ENCODE results near the gene GADL1. TPM values are rescaled to one million over a fixed set of nuclear protein-coding genes. Genes with fewer than 3 reads are reported as not detected.

GADL1 gene, protein sequence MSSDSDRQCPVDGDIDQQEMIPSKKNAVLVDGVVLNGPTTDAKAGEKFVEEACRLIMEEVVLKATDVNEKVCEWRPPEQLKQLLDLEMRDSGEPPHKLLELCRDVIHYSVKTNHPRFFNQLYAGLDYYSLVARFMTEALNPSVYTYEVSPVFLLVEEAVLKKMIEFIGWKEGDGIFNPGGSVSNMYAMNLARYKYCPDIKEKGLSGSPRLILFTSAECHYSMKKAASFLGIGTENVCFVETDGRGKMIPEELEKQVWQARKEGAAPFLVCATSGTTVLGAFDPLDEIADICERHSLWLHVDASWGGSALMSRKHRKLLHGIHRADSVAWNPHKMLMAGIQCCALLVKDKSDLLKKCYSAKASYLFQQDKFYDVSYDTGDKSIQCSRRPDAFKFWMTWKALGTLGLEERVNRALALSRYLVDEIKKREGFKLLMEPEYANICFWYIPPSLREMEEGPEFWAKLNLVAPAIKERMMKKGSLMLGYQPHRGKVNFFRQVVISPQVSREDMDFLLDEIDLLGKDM
- polyA plus RNA-seq (ENCODE audit: low read depth in 6 of 6): not detected

DNA sequence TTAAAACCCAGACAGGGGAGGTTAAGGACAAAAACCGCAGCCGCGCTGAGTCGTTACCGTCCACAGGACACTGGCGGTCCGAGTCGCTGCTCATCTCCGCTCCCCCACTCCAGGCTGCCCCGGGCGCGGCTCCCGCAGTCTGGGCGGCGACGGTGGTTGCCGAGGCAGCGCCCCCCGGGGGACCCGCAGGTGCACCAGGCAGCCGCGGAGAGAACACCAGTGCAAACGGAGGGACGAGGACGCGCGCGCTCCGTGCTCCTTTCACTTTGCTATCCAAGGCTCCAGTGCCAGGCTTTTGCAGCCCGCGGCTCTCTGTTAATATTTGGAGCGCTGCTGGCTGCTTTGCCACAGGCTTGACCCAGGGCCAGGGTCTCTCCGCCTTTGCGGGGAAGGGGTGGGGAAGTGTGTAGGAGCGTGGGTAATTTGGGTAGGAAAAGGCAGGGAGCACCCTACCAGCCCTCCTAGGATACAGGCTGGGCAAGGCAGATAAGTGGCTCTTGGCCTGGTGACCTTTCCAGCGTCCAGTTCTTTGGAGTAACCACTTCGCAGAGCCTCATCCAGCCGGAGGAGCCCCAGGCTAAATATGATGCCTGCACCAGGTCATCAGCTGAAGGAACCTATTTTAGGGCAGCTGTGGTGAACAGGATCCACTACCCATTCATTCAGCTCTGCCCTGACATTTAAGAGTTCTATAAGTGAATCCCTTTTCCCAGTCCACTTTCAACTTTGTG, at the start of gene GADL1:
GADL1 (minus strand) TSS at position 141 of the 731 bp plus-strand sequence; CDS start at position 94, 47 bp downstream.
- Mint-ChIP-seq H3K27ac (no peak within 1 kb of the TSS), H3K4me1 (peaks cover 10 to 14% (median 12%) of the 10 kb centered on the region in 3 donors), H3K9me3 (peaks cover 0 to 2% (median 0%) of the 10 kb centered on the region in 7 donors), H3K27me3 (peaks cover 22 to 26% (median 25%) of the 10 kb centered on the region in 3 donors), H3K36me3 (no peaks in the 10 kb centered on the region), H3K4me3 (peak within 1 kb of the TSS; percentile 13 to 83 (median 63))
- peak; percentile 10 for DNase-seq
- peak; percentile 23 to 45 for ATAC-seq (ENCODE audit: low read depth in 2 of 2)

DNA sequence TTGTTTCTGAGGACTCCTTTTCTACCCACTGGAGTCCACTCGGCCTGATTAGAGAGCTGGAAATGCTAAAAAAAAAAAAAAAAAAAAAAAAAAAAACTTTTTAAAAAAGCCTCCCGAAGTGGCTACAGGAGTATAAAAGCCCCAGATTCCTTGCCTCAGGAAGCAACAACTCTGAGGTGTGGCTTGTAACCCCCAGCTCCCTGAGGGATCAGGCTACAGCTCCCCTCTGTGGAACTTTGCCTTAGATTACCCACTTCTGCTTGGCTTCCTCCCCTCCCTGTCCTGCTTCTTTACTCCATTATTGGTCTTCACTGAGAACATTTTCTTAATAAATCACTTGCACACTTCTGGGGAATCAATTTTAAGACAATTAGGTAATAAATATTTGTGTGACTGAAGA, 49.7 kb upstream of the GADL1 start:
- peaks cover 0 to 4% (median 0%) of the 10 kb centered on the region in 7 donors for H3K9me3 Mint-ChIP-seq
- no peaks in the 10 kb centered on the region for H3K4me1 Mint-ChIP-seq
- no peak overlapping the region for H3K4me3 Mint-ChIP-seq
- ATAC-seq (ENCODE audit: low read depth in 2 of 2) (no peak), DNase-seq (no peak)
- H3K36me3 Mint-ChIP-seq: no peaks in the 10 kb centered on the region
- H3K27me3 Mint-ChIP-seq: peaks cover 0 to 7% (median 3%) of the 10 kb centered on the region in 3 donors
- H3K27ac Mint-ChIP-seq: no peak overlapping the region

- ATAC-seq (ENCODE audit: low read depth in 2 of 2) (no peak), DNase-seq (no peak)
- Mint-ChIP-seq H3K36me3 (no peaks in the 10 kb centered on the region), H3K9me3 (peaks cover 0 to 4% (median 0%) of the 10 kb centered on the region in 7 donors), H3K27ac (no peak overlapping the region), H3K4me3 (no peak overlapping the region), H3K27me3 (peaks cover 0 to 7% (median 3%) of the 10 kb centered on the region in 3 donors), H3K4me1 (no peaks in the 10 kb centered on the region)
These were observed 48.7 kb upstream of the GADL1 start for GRCh38 chr3:30943206-30943605.

- Mint-ChIP-seq H3K27me3 (peaks cover 0 to 7% (median 3%) of the 10 kb centered on the region in 3 donors), H3K36me3 (no peaks in the 10 kb centered on the region), H3K4me3 (no peak overlapping the region), H3K27ac (no peak overlapping the region), H3K4me1 (no peaks in the 10 kb centered on the region), H3K9me3 (peaks cover 0 to 6% (median 2%) of the 10 kb centered on the region in 7 donors)
- ATAC-seq (ENCODE audit: low read depth in 2 of 2) (no peak), DNase-seq (no peak)
These were observed 46.9 kb upstream of the GADL1 start for GRCh38 chr3:30941342-30941741.

DNA sequence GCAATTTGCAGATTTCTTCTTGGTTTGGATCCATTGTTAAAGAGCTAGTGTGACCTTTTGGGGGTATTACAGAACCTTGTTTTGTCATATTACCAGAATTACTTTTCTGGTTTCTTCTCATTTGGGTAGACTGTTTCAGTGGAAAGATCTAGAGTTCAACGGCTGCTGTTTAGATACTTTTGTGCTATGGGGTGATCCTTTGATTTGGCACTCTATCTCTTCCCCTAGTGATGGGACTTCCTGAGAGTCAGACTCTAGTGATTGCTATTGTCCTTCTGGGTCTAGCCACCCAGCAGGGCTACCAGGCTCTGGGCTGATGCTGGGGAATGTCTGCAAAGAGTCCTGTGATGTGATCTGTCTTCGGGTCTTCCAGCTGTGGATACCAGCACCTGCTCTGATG, 46.3 kb upstream of the GADL1 start:
- Mint-ChIP-seq H3K27ac (no peak overlapping the region), H3K36me3 (no peaks in the 10 kb centered on the region)
- no peak for ATAC-seq (ENCODE audit: low read depth in 2 of 2)

GRCh38 chr3:30934208-30934550, 39.7 kb upstream of the GADL1 start:
- no peaks in the 10 kb centered on the region for H3K36me3 Mint-ChIP-seq
- ATAC-seq (ENCODE audit: low read depth in 2 of 2) (peak in 1 of 2 donors; percentile 27), DNase-seq (no peak)
- peaks cover 0 to 5% (median 0%) of the 10 kb centered on the region in 7 donors for H3K9me3 Mint-ChIP-seq
- H3K4me1 Mint-ChIP-seq: peaks cover 3 to 8% (median 4%) of the 10 kb centered on the region in 3 donors
- H3K27ac Mint-ChIP-seq: no peak overlapping the region
- peak overlapping the region in 1 of 8 donors; percentile 26 for H3K4me3 Mint-ChIP-seq
- H3K27me3 Mint-ChIP-seq: no peaks in the 10 kb centered on the region

More for the DNA sequence above, 46.3 kb upstream of the GADL1 start:
- Mint-ChIP-seq H3K4me1 (no peaks in the 10 kb centered on the region), H3K9me3 (peaks cover 0 to 6% (median 2%) of the 10 kb centered on the region in 7 donors), H3K4me3 (no peak overlapping the region), H3K27me3 (peaks cover 0 to 7% (median 3%) of the 10 kb centered on the region in 3 donors)
- DNase-seq: no peak

- Mint-ChIP-seq H3K4me1 (peaks cover 3 to 8% (median 4%) of the 10 kb centered on the region in 3 donors), H3K4me3 (no peak overlapping the region)
These were observed 39.2 kb upstream of the GADL1 start for GRCh38 chr3:30933478-30934207.

DNA sequence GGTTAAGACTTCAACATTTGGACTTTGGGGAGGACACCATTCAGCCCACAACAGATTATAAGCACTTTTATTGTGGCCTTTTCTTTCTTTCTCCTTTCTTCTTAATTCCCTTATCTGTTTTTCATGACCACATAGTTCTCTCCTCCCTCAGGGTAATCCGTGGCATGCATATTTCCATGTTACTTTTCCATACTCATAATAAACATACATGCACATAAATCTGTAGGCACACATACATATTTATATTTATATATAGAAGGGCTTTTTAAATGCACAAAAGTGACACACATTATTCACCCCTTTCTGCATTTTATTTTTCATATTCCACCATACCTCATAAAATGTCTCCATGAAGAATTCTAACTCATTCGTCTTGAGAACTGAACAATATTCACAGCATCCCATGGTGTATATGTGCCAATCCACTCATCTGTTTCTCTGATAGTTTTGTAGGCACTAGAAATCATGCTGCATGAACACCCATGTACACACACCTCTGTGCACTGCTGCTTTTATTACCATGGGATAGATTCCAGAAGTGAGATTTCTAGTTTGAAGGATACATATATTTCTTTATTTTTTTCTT, 38.1 kb upstream of the GADL1 start:
- Mint-ChIP-seq H3K27ac (no peak overlapping the region), H3K4me1 (peaks cover 3 to 8% (median 4%) of the 10 kb centered on the region in 3 donors)

More at GRCh38 chr3:30933478-30934207, 39.2 kb upstream of the GADL1 start:
- DNase-seq: no peak
- no peak overlapping the region for H3K27ac Mint-ChIP-seq
- peaks cover 0 to 5% (median 0%) of the 10 kb centered on the region in 7 donors for H3K9me3 Mint-ChIP-seq
- H3K27me3 Mint-ChIP-seq: no peaks in the 10 kb centered on the region
- no peaks in the 10 kb centered on the region for H3K36me3 Mint-ChIP-seq
- no peak for ATAC-seq (ENCODE audit: low read depth in 2 of 2)

GRCh38 chr3:30924763-30925162, 30.3 kb upstream of the GADL1 start:
- ATAC-seq (ENCODE audit: low read depth in 2 of 2) (no peak), DNase-seq (no peak)
- H3K4me1 Mint-ChIP-seq: no peaks in the 10 kb centered on the region
- H3K9me3 Mint-ChIP-seq: peaks cover 0 to 10% (median 7%) of the 10 kb centered on the region in 7 donors
- H3K27me3 Mint-ChIP-seq: no peaks in the 10 kb centered on the region
- H3K4me3 Mint-ChIP-seq: no peak overlapping the region
- H3K36me3 Mint-ChIP-seq: no peaks in the 10 kb centered on the region
- no peak overlapping the region for H3K27ac Mint-ChIP-seq

More for the DNA sequence above, 38.1 kb upstream of the GADL1 start:
- H3K36me3 Mint-ChIP-seq: no peaks in the 10 kb centered on the region
- H3K4me3 Mint-ChIP-seq: no peak overlapping the region
- ATAC-seq (ENCODE audit: low read depth in 2 of 2) (no peak), DNase-seq (no peak)
- no peaks in the 10 kb centered on the region for H3K27me3 Mint-ChIP-seq
- H3K9me3 Mint-ChIP-seq: peaks cover 0 to 8% (median 2%) of the 10 kb centered on the region in 7 donors

GRCh38 chr3:30919564-30919963, 25.1 kb upstream of the GADL1 start:
- H3K4me1 Mint-ChIP-seq: no peaks in the 10 kb centered on the region
- no peak overlapping the region for H3K4me3 Mint-ChIP-seq
- no peak for DNase-seq
- ATAC-seq (ENCODE audit: low read depth in 2 of 2): no peak
- H3K9me3 Mint-ChIP-seq: peaks cover 0 to 13% (median 4%) of the 10 kb centered on the region in 7 donors
- no peaks in the 10 kb centered on the region for H3K27me3 Mint-ChIP-seq
- no peaks in the 10 kb centered on the region for H3K36me3 Mint-ChIP-seq
- H3K27ac Mint-ChIP-seq: no peak overlapping the region

DNA sequence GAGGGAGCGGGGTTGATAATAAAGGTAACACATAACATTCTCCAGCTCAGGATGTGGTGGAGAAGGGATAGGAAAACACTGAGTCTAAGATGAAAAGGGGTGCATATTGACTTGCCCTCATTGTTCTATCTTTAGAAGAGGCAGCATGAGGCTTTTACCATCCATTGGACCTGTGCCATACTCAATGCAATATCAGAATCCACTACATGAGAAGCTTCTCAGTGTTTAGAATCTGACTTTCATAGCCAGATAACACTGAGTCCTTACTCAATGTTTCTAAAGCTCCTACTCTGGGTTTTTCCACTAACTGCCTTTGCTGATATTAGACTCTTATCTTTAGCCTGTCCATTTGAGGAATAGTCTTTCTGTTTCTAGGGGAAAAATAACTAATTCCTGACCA, 24.3 kb upstream of the GADL1 start:
- Mint-ChIP-seq H3K27me3 (no peaks in the 10 kb centered on the region), H3K27ac (no peak overlapping the region), H3K9me3 (peaks cover 0 to 13% (median 2%) of the 10 kb centered on the region in 7 donors), H3K4me1 (no peaks in the 10 kb centered on the region), H3K4me3 (no peak overlapping the region), H3K36me3 (no peaks in the 10 kb centered on the region)
- no peak for ATAC-seq (ENCODE audit: low read depth in 2 of 2)
- no peak for DNase-seq

DNA sequence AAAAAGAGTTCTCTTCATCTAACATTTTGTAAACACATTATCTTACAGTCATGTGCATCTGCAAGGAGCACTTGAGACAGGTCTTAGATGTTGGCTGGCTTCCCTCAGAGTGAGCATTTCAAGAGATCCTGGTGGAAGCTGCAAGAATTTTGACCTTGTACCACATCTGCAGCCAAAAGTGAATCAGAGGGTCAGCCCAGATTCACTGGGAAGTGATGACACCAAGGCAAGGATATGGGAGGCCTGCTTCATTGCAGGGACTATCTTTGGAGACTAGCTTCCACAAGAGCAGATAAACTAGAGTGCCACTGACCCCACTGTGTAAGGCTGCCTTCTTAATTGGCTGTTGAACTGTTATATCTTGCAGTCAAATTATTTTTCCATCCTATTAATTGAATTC, 21.3 kb upstream of the GADL1 start:
- Mint-ChIP-seq H3K27ac (no peak overlapping the region), H3K4me1 (no peaks in the 10 kb centered on the region), H3K9me3 (peaks cover 0 to 13% (median 2%) of the 10 kb centered on the region in 7 donors), H3K27me3 (no peaks in the 10 kb centered on the region), H3K36me3 (no peaks in the 10 kb centered on the region), H3K4me3 (no peak overlapping the region)
- DNase-seq: no peak
- ATAC-seq (ENCODE audit: low read depth in 2 of 2): no peak

DNA sequence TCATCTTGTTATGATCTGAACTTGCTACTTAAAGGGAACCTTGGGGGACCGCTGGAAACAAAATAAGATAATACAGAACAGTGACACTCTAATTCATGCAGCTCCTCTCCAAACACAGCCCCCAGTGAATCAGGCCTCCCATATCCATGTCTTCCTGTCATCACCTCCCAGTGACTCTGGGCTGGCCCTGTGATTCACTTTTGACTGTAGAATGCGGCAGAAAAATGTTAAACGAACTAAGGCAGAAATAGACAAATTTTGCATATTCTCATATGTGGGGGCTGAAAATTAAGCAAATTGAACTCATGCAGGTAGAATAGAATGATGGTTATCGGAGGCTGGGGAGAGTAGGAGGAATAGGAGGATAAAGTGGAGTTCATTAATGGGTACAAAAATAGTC, 20.2 kb upstream of the GADL1 start:
- ATAC-seq (ENCODE audit: low read depth in 2 of 2) (no peak), DNase-seq (no peak)
- Mint-ChIP-seq H3K36me3 (no peaks in the 10 kb centered on the region), H3K4me1 (no peaks in the 10 kb centered on the region), H3K9me3 (peaks cover 0 to 3% (median 0%) of the 10 kb centered on the region in 7 donors), H3K4me3 (no peak overlapping the region), H3K27ac (no peak overlapping the region), H3K27me3 (no peaks in the 10 kb centered on the region)
